ENCODE results near the gene PNRC2.

PNRC2 gene

DNA sequence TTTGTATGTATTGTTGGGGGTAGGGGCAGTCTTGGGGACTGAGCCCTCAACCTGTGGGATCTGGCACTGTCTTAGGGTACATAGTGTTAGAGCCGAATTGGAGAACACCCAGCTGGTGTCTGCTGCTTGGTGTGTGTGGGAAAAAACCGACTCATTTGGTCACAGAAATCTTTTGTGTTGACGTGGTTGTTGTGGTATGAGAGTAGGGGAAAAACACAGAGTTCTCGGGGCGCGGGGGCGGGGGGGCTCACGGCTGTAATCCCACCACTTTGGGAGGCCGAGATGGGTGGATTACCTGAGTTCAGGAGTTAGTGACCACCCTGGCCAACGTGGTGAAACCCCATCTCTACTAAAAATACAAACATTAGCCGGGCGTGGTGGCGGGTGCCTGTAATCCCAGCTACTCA, 35.8 kb downstream of the PNRC2 start:
- TF ChIP-seq SIN3A (IDR thresholded peaks at IDR 0.05; ENCODE audit: borderline replicate concordance, insufficient read depth, low read length) = no peak
- no peak for TF ChIP-seq POLR2AphosphoS5 (IDR thresholded peaks at IDR 0.05; ENCODE audit: low read depth, low read length)
- TF ChIP-seq, protein P1, sequence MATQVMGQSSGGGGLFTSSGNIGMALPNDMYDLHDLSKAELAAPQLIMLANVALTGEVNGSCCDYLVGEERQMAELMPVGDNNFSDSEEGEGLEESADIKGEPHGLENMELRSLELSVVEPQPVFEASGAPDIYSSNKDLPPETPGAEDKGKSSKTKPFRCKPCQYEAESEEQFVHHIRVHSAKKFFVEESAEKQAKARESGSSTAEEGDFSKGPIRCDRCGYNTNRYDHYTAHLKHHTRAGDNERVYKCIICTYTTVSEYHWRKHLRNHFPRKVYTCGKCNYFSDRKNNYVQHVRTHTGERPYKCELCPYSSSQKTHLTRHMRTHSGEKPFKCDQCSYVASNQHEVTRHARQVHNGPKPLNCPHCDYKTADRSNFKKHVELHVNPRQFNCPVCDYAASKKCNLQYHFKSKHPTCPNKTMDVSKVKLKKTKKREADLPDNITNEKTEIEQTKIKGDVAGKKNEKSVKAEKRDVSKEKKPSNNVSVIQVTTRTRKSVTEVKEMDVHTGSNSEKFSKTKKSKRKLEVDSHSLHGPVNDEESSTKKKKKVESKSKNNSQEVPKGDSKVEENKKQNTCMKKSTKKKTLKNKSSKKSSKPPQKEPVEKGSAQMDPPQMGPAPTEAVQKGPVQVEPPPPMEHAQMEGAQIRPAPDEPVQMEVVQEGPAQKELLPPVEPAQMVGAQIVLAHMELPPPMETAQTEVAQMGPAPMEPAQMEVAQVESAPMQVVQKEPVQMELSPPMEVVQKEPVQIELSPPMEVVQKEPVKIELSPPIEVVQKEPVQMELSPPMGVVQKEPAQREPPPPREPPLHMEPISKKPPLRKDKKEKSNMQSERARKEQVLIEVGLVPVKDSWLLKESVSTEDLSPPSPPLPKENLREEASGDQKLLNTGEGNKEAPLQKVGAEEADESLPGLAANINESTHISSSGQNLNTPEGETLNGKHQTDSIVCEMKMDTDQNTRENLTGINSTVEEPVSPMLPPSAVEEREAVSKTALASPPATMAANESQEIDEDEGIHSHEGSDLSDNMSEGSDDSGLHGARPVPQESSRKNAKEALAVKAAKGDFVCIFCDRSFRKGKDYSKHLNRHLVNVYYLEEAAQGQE (IDR thresholded peaks at IDR 0.05; ENCODE audit: insufficient read depth in 1 of 2, low read depth in 2 of 2, low read length in 2 of 2) = no peak
- no peak for TF ChIP-seq TAF1 (IDR thresholded peaks at IDR 0.05; ENCODE audit: borderline replicate concordance, insufficient read depth, low read length)
- TF ChIP-seq FOXP2 (optimal IDR thresholded peaks at IDR 0.05; ENCODE audit: borderline replicate concordance, extremely low read depth, extremely low read length, insufficient read depth) = no peak

DNA sequence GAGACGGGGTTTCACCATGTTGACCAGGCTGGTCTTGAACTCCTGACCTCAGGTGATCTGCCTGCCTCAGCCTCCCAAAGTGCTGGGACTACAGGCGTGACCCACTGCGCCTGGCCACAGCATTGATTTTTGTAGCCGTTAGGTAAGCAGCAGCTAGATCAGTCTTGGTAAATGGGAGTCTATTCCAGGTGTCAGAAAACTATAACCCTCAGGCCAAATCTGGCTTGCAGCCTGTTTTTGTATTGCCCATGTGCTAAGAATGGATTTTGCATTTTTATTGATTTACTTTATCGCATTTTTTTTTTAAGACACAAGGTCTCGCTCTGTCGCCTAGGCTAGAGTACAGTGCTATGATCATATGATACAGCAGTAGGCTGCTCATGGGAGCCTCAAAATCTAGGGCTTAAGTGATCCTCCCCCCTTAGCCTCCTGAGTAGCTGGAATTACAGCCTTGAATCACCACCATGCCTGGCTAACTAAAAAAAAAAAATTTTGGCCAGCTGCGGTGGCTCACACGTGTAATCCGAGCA, 37.1 kb downstream of the PNRC2 start:
- TF ChIP-seq, protein P1 (IDR thresholded peaks at IDR 0.05; ENCODE audit: insufficient read depth in 1 of 2, low read depth in 2 of 2, low read length in 2 of 2) = no peak
- TF ChIP-seq TAF1 (IDR thresholded peaks at IDR 0.05; ENCODE audit: borderline replicate concordance, insufficient read depth, low read length) (no peak), SIN3A (IDR thresholded peaks at IDR 0.05; ENCODE audit: borderline replicate concordance, insufficient read depth, low read length) (no peak), FOXP2 (optimal IDR thresholded peaks at IDR 0.05; ENCODE audit: borderline replicate concordance, extremely low read depth, extremely low read length, insufficient read depth) (no peak), POLR2AphosphoS5 (IDR thresholded peaks at IDR 0.05; ENCODE audit: low read depth, low read length) (no peak)

DNA sequence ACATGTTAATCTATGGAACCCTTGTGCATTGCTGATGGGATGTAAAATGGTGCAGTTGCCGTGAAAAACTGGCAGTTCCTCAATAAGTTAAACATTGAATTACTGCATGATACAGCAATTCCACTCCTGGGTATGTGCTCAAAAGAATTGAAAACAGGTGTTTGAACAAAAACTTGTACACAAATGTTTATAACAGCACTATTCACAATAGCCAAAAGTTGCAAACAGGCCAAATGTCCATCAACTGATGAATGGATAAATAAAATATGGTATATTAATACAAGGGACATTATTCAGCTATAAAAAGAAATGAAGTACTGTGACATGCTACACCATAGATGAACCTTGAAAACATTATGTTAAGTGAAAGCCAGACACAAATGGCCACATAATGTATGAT, 38.2 kb downstream of the PNRC2 start:
- TF ChIP-seq, protein P1 (IDR thresholded peaks at IDR 0.05; ENCODE audit: insufficient read depth in 1 of 2, low read depth in 2 of 2, low read length in 2 of 2) = no peak
- TF ChIP-seq TAF1 (IDR thresholded peaks at IDR 0.05; ENCODE audit: borderline replicate concordance, insufficient read depth, low read length) (no peak), SIN3A (IDR thresholded peaks at IDR 0.05; ENCODE audit: borderline replicate concordance, insufficient read depth, low read length) (no peak), FOXP2 (optimal IDR thresholded peaks at IDR 0.05; ENCODE audit: borderline replicate concordance, extremely low read depth, extremely low read length, insufficient read depth) (no peak), POLR2AphosphoS5 (IDR thresholded peaks at IDR 0.05; ENCODE audit: low read depth, low read length) (no peak)

DNA sequence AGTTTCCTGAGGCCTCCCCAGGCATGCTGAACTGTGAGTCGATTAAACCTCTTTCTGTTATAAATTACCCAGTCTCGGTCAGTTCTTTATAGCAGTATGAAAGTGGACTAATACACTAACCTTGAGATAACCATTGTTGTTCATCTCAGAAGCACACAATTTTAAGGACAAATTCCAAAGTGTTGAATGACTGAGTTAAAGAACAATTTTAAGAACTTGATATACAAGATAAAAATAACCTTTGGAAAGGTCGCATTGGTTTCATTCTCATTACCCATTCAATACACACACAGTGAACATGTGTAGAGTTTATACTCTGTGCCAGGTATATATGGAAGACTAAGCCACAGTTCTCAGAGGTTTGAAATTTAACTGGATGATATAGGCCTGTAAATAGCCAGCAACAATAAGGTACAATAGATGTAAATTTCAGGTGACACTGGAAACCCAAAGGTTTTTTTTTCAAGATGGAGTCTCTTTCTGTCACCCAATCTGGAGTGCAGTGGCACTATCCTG, 39.6 kb downstream of the PNRC2 start:
- TF ChIP-seq FOXP2 (optimal IDR thresholded peaks at IDR 0.05; ENCODE audit: borderline replicate concordance, extremely low read depth, extremely low read length, insufficient read depth) = no peak
- no peak for TF ChIP-seq SIN3A (IDR thresholded peaks at IDR 0.05; ENCODE audit: borderline replicate concordance, insufficient read depth, low read length)
- TF ChIP-seq, protein P1 (IDR thresholded peaks at IDR 0.05; ENCODE audit: insufficient read depth in 1 of 2, low read depth in 2 of 2, low read length in 2 of 2) = no peak
- no peak for TF ChIP-seq TAF1 (IDR thresholded peaks at IDR 0.05; ENCODE audit: borderline replicate concordance, insufficient read depth, low read length)
- TF ChIP-seq POLR2AphosphoS5 (IDR thresholded peaks at IDR 0.05; ENCODE audit: low read depth, low read length) = no peak

Data from PFSK-1 (cell line).